ENCODE data around the gene VWA8. TPM values are rescaled to one million over a fixed set of nuclear protein-coding genes. Genes with fewer than 3 reads are reported as not detected.

The VWA8 gene
- total and polyA plus RNA-seq, 7 experiments from 2014 or later = 4.8 to 26.3 (median 21.6) TPM

- ChIA-PET CTCF (no interaction called here), POLR2A (interaction anchor here (0.8 kb wide), 1 partner anchor 120 kb away, joined by 3 read pairs; no protein-coding TSS in a partner anchor)
- Mint-ChIP-seq H3K4me3 (no peak overlapping the region), H3K4me1 (peaks cover 0 to 5% (median 0%) of the 10 kb centered on the region in 7 donors), H3K27me3 (no peaks in the 10 kb centered on the region), H3K9me3 (no peaks in the 10 kb centered on the region), H3K27ac (no peak overlapping the region), H3K36me3 (peaks cover 23 to 65% (median 48%) of the 10 kb centered on the region in 5 donors)
- intact Hi-C loops (cut with micrococcal nuclease) = no loop called here
- Histone ChIP-seq H3K27me3 (ENCODE audit: control insufficient read depth in 2 of 2, insufficient read depth in 2 of 2, low read length in 2 of 2) (no peaks in the 10 kb centered on the region), H3K4me1 (ENCODE audit: control insufficient read depth in 2 of 2, insufficient read depth in 2 of 2, low read length in 2 of 2) (no peaks in the 10 kb centered on the region), H3K4me3 (ENCODE audit: low read length) (no peak overlapping the region), H3K36me3 (ENCODE audit: control insufficient read depth in 2 of 3, insufficient read depth in 3 of 3, low read length in 3 of 3) (peaks cover 6 to 38% (median 7%) of the 10 kb centered on the region in 3 experiments), H3K9me3 (ENCODE audit: control insufficient read depth in 2 of 3, low read length in 3 of 3) (no peaks in the 10 kb centered on the region), H3K27ac (ENCODE audit: low read depth, low read length) (no peak overlapping the region)
- ATAC-seq (no peak), DNase-seq (no peak)
Measured at GRCh38 chr13:41608111-41608838, 352.6 kb downstream of the VWA8 start.

GRCh38 chr13:41606646-41607045, 354.3 kb downstream of the VWA8 start:
- no peaks in the 10 kb centered on the region for H3K4me1 ChIP-seq (ENCODE audit: control insufficient read depth in 2 of 2, insufficient read depth in 2 of 2, low read length in 2 of 2)
- ChIA-PET CTCF (no interaction called here), POLR2A (no interaction called here)
- H3K9me3 ChIP-seq (ENCODE audit: control insufficient read depth in 2 of 3, low read length in 3 of 3) = no peaks in the 10 kb centered on the region
- Mint-ChIP-seq H3K27ac (no peak overlapping the region), H3K4me3 (no peak overlapping the region), H3K36me3 (peaks cover 26 to 75% (median 49%) of the 10 kb centered on the region in 5 donors), H3K27me3 (no peaks in the 10 kb centered on the region), H3K9me3 (no peaks in the 10 kb centered on the region), H3K4me1 (peaks cover 0 to 5% (median 0%) of the 10 kb centered on the region in 7 donors)
- intact Hi-C loops (cut with micrococcal nuclease) = no loop called here
- H3K4me3 ChIP-seq (ENCODE audit: low read length) = no peak overlapping the region
- no peak overlapping the region for H3K27ac ChIP-seq (ENCODE audit: low read depth, low read length)
- ATAC-seq (no peak), DNase-seq (no peak)
- peaks cover 6 to 33% (median 7%) of the 10 kb centered on the region in 3 experiments for H3K36me3 ChIP-seq (ENCODE audit: control insufficient read depth in 2 of 3, insufficient read depth in 3 of 3, low read length in 3 of 3)
- no peaks in the 10 kb centered on the region for H3K27me3 ChIP-seq (ENCODE audit: control insufficient read depth in 2 of 2, insufficient read depth in 2 of 2, low read length in 2 of 2)

GRCh38 chr13:41605319-41606285, 355.3 kb downstream of the VWA8 start:
- H3K9me3 Mint-ChIP-seq = no peaks in the 10 kb centered on the region
- DNase-seq = no peak
- POLR2A ChIA-PET = no interaction called here
- CTCF ChIA-PET = no interaction called here
- no peaks in the 10 kb centered on the region for H3K27me3 Mint-ChIP-seq
- no peak for ATAC-seq
- peak overlapping the region in 1 of 10 donors; percentile 8 for H3K4me3 Mint-ChIP-seq
- H3K36me3 ChIP-seq (ENCODE audit: control insufficient read depth in 2 of 3, insufficient read depth in 3 of 3, low read length in 3 of 3) = peaks cover 6 to 23% (median 7%) of the 10 kb centered on the region in 3 experiments
- peaks cover 0 to 5% (median 0%) of the 10 kb centered on the region in 7 donors for H3K4me1 Mint-ChIP-seq
- H3K4me3 ChIP-seq (ENCODE audit: low read length) = no peak overlapping the region
- peak overlapping the region in 1 of 9 donors; percentile 7 for H3K27ac Mint-ChIP-seq
- H3K27me3 ChIP-seq (ENCODE audit: control insufficient read depth in 2 of 2, insufficient read depth in 2 of 2, low read length in 2 of 2) = no peaks in the 10 kb centered on the region
- no peak overlapping the region for H3K27ac ChIP-seq (ENCODE audit: low read depth, low read length)
- H3K4me1 ChIP-seq (ENCODE audit: control insufficient read depth in 2 of 2, insufficient read depth in 2 of 2, low read length in 2 of 2) = no peaks in the 10 kb centered on the region
- intact Hi-C loops (cut with micrococcal nuclease) = no loop called here
- no peaks in the 10 kb centered on the region for H3K9me3 ChIP-seq (ENCODE audit: control insufficient read depth in 2 of 3, low read length in 3 of 3)
- H3K36me3 Mint-ChIP-seq = peaks cover 30 to 75% (median 51%) of the 10 kb centered on the region in 5 donors

- no peaks in the 10 kb centered on the region for H3K27me3 ChIP-seq (ENCODE audit: control insufficient read depth in 2 of 2, insufficient read depth in 2 of 2, low read length in 2 of 2)
- H3K9me3 ChIP-seq (ENCODE audit: control insufficient read depth in 2 of 3, low read length in 3 of 3) = no peaks in the 10 kb centered on the region
- ChIA-PET CTCF (no interaction called here), POLR2A (no interaction called here)
- peaks cover 0 to 5% (median 0%) of the 10 kb centered on the region in 7 donors for H3K4me1 Mint-ChIP-seq
- ATAC-seq (no peak), DNase-seq (no peak)
- H3K4me3 ChIP-seq (ENCODE audit: low read length) = no peak overlapping the region
- no peaks in the 10 kb centered on the region for H3K9me3 Mint-ChIP-seq
- intact Hi-C loops (cut with micrococcal nuclease) = no loop called here
- no peak overlapping the region for H3K4me3 Mint-ChIP-seq
- no peaks in the 10 kb centered on the region for H3K4me1 ChIP-seq (ENCODE audit: control insufficient read depth in 2 of 2, insufficient read depth in 2 of 2, low read length in 2 of 2)
- H3K27ac ChIP-seq (ENCODE audit: low read depth, low read length) = no peak overlapping the region
- H3K36me3 Mint-ChIP-seq = peaks cover 25 to 75% (median 44%) of the 10 kb centered on the region in 5 donors
- no peaks in the 10 kb centered on the region for H3K27me3 Mint-ChIP-seq
- peaks cover 4 to 12% (median 6%) of the 10 kb centered on the region in 3 experiments for H3K36me3 ChIP-seq (ENCODE audit: control insufficient read depth in 2 of 3, insufficient read depth in 3 of 3, low read length in 3 of 3)
- H3K27ac Mint-ChIP-seq = no peak overlapping the region
Measured at GRCh38 chr13:41603917-41604316, 357.0 kb downstream of the VWA8 start.

GRCh38 chr13:41601718-41602445, 359.0 kb downstream of the VWA8 start:
- DNase-seq (no peak), ATAC-seq (no peak)
- Histone ChIP-seq H3K9me3 (ENCODE audit: control insufficient read depth in 2 of 3, low read length in 3 of 3) (no peaks in the 10 kb centered on the region), H3K4me1 (ENCODE audit: control insufficient read depth in 2 of 2, insufficient read depth in 2 of 2, low read length in 2 of 2) (no peaks in the 10 kb centered on the region), H3K27ac (ENCODE audit: low read depth, low read length) (no peak overlapping the region), H3K27me3 (ENCODE audit: control insufficient read depth in 2 of 2, insufficient read depth in 2 of 2, low read length in 2 of 2) (no peaks in the 10 kb centered on the region), H3K4me3 (ENCODE audit: low read length) (no peak overlapping the region), H3K36me3 (ENCODE audit: control insufficient read depth in 2 of 3, insufficient read depth in 3 of 3, low read length in 3 of 3) (peaks cover 0 to 7% (median 4%) of the 10 kb centered on the region in 3 experiments)
- intact Hi-C loops (cut with micrococcal nuclease) = no loop called here
- Mint-ChIP-seq H3K4me3 (no peak overlapping the region), H3K9me3 (peaks cover 0 to 2% (median 0%) of the 10 kb centered on the region in 11 donors), H3K36me3 (peaks cover 22 to 72% (median 41%) of the 10 kb centered on the region in 5 donors), H3K27ac (no peak overlapping the region), H3K4me1 (peaks cover under 1 to 13% (median 6%) of the 10 kb centered on the region in 7 donors), H3K27me3 (no peaks in the 10 kb centered on the region)
- POLR2A ChIA-PET = interaction anchor here (1.0 kb wide), 1 partner anchor 105 kb away, joined by 3 read pairs; no protein-coding TSS in a partner anchor
- CTCF ChIA-PET = no interaction called here

GRCh38 chr13:41599619-41600018, 361.3 kb downstream of the VWA8 start:
- Mint-ChIP-seq H3K36me3 (peaks cover 17 to 60% (median 29%) of the 10 kb centered on the region in 5 donors), H3K4me3 (no peak overlapping the region), H3K9me3 (peaks cover 0 to 2% (median 0%) of the 10 kb centered on the region in 11 donors), H3K27ac (peak overlapping the region in 1 of 9 donors; percentile 24), H3K27me3 (no peaks in the 10 kb centered on the region), H3K4me1 (peaks cover 5 to 21% (median 9%) of the 10 kb centered on the region in 7 donors)
- peaks cover 0 to under 1% (median 0%) of the 10 kb centered on the region in 3 experiments for H3K36me3 ChIP-seq (ENCODE audit: control insufficient read depth in 2 of 3, insufficient read depth in 3 of 3, low read length in 3 of 3)
- H3K27ac ChIP-seq (ENCODE audit: low read depth, low read length) = no peak overlapping the region
- intact Hi-C loops (cut with micrococcal nuclease) = no loop called here
- H3K27me3 ChIP-seq (ENCODE audit: control insufficient read depth in 2 of 2, insufficient read depth in 2 of 2, low read length in 2 of 2) = no peaks in the 10 kb centered on the region
- ChIA-PET POLR2A (no interaction called here), CTCF (no interaction called here)
- no peaks in the 10 kb centered on the region for H3K9me3 ChIP-seq (ENCODE audit: control insufficient read depth in 2 of 3, low read length in 3 of 3)
- no peaks in the 10 kb centered on the region for H3K4me1 ChIP-seq (ENCODE audit: control insufficient read depth in 2 of 2, insufficient read depth in 2 of 2, low read length in 2 of 2)
- no peak overlapping the region for H3K4me3 ChIP-seq (ENCODE audit: low read length)
- ATAC-seq (no peak), DNase-seq (no peak)
